RWPE1 (cell line): Measurements from ENCODE around the gene SERPINA6.
"Not testable (repeated sequence)": the region's sequence is repeated elsewhere in the genome, so short reads cannot be mapped to it uniquely, and the experiment has no call there.

Source experiments
- CTCF ChIA-PET: fragments of 350-600 bp; sonication (Branson Sonifier 250); formaldehyde crosslinking; extraction: SDS; loops from one replicate; lab custom pipeline; 2021; lab: Yijun Ruan, JAX
- POLR2A ChIA-PET: fragments of 400-600 bp; formaldehyde crosslinking; extraction: SDS; loops from one replicate; lab custom pipeline; 2020; ENCODE audit warnings: antibody characterized with exemption; ENCODE audit not compliant: low non-redundant PET; lab: Yijun Ruan, JAX
- DNase-seq: peaks from one replicate; pipeline ENCODE4 v3.0.0; 2012; ENCODE audit warnings: low spot score
- H3K27ac ChIP-seq: fragments of 450-650 bp; 2 replicates; pipeline ENCODE4 v1.5.1; 2017
- TF ChIP-seq, protein P1 (sequence below): fragments of 450-650 bp; conservative IDR thresholded peaks from 2 replicates; pipeline ENCODE4 v1.5.1; 2017; ENCODE audit warnings: low read depth, mild to moderate bottlenecking

The SERPINA6 gene

GRCh38 chr14:94298130-94298529 is 25.0 kb downstream of the SERPINA6 start:
- TF ChIP-seq, protein P1, sequence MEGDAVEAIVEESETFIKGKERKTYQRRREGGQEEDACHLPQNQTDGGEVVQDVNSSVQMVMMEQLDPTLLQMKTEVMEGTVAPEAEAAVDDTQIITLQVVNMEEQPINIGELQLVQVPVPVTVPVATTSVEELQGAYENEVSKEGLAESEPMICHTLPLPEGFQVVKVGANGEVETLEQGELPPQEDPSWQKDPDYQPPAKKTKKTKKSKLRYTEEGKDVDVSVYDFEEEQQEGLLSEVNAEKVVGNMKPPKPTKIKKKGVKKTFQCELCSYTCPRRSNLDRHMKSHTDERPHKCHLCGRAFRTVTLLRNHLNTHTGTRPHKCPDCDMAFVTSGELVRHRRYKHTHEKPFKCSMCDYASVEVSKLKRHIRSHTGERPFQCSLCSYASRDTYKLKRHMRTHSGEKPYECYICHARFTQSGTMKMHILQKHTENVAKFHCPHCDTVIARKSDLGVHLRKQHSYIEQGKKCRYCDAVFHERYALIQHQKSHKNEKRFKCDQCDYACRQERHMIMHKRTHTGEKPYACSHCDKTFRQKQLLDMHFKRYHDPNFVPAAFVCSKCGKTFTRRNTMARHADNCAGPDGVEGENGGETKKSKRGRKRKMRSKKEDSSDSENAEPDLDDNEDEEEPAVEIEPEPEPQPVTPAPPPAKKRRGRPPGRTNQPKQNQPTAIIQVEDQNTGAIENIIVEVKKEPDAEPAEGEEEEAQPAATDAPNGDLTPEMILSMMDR, result no peak
- DNase-seq, result no peak
- H3K27ac ChIP-seq, result no peak overlapping the region
- ChIA-PET POLR2A (no interaction called here), CTCF (no interaction called here)

DNA sequence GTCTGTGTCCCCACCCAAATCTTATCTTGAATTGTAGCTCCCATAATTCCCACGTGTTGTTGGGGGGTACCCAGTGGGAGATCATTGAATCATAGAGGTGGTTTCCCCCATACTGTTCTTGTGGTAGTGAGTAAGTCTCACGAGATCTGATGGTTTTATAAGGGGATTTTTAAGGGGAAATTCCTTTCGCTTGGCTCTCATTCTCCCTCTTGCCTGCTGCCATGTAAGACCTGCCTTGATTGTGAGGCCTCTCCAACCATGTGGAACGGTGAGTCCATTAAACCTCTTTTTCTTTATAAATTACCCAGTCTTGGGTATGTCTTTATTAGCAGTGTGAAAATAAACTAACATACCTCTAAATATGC is 27.0 kb downstream of the SERPINA6 start:
- DNase-seq, POLR2A ChIA-PET, H3K27ac ChIP-seq, CTCF ChIA-PET: not testable (repeated sequence)

DNA sequence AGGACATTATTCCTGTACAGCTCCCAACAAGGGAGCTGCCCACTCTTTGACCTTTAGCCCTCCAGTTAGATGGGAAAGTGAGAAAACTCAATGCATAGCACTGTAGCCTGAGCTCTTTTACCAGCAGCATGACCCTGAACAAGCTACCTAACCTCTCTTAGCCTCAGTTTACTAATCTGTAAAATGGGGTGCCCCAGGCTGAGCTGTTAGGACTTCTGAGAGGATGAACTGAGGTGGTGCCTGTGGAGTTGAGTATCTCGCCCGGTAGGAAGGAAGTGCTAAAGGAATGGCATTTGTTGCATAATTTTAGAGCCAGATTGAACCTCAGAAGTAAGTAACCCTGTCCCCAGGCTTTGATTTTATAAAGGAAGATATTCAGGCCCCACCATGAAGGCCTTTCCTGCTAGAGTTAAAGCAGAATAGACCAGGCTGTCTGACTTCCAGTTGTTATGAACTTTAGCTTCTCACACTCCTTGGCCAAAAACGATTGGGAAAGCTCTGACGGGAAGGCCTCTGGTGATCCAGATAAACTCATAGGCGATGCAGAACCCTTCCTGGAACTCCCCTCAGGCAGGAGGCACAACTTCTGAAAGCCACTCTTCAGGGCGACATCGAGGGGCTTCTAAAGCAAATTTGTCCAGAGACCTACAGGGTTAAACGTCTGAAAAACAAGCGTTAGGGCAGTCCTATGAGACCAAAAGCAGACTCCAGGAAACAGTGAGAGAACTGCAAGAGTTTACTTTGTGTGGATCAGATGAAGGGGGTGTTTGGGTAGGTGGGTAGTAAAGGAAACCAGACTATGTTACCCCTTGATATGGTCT is 27.6 kb downstream of the SERPINA6 start:
- ChIA-PET CTCF (interaction anchor here (0.6 kb wide), 1 partner anchor 191 kb away, joined by 3 read pairs; no protein-coding TSS in a partner anchor), POLR2A (no interaction called here)
- TF ChIP-seq, protein P1, result no peak
- no peak overlapping the region for H3K27ac ChIP-seq
- DNase-seq, result no peak

- DNase-seq, result no peak
- POLR2A ChIA-PET, result no interaction called here
- TF ChIP-seq, protein P1, result no peak
- no peak overlapping the region for H3K27ac ChIP-seq
- CTCF ChIA-PET, result interaction anchor here (0.6 to 1.2 kb wide), 2 partner anchors 144 to 157 kb away, joined by 3 to 5 read pairs; no protein-coding TSS in a partner anchor
Measured at GRCh38 chr14:94293578-94293924, 29.6 kb downstream of the SERPINA6 start.

GRCh38 chr14:94292872-94293577 is 30.1 kb downstream of the SERPINA6 start, which contains the start of gene SERPINA10:
Gene SERPINA10, minus strand, starts transcription at chr14:94293268. Its CDS starts 2,675 bp downstream, at chr14:94290593.
- ChIA-PET CTCF (interaction anchor here (0.7 to 1.2 kb wide), 2 partner anchors 14 to 156 kb away, joined by 3 to 5 read pairs; no protein-coding TSS in a partner anchor), POLR2A (no interaction called here)
- no peak for DNase-seq
- H3K27ac ChIP-seq, result no peak within 1 kb of the TSS
- TF ChIP-seq, protein P1, result no peak

DNA sequence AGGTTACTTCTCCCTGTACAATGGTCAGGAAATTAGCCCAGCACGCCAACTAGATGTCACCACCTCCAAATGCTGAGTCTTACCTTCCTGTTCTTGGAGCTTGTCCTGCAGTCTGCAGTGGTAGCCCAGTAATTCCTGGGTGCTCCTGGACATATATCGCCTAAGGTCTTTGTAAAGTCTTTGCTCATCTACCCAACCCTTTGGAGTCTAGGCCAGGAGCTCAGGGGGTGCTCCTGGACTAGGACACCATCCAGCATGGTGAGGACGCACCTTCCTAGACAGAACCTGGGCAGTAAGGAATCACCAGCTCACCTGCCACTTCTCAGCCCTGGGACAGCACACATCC is 30.6 kb downstream of the SERPINA6 start:
- ChIA-PET CTCF (interaction anchor here (0.7 kb wide), 1 partner anchor 15 kb away, joined by 3 read pairs; no protein-coding TSS in a partner anchor), POLR2A (no interaction called here)
- TF ChIP-seq, protein P1, result no peak
- no peak for DNase-seq
- no peak overlapping the region for H3K27ac ChIP-seq
